ENCODE results near the gene COA3. TPM values are rescaled to one million over a fixed set of nuclear protein-coding genes. Genes with fewer than 3 reads are reported as not detected.

Gene COA3
- polyA plus RNA-seq, 3 donors: 155 to 187 (median 161) TPM

DNA sequence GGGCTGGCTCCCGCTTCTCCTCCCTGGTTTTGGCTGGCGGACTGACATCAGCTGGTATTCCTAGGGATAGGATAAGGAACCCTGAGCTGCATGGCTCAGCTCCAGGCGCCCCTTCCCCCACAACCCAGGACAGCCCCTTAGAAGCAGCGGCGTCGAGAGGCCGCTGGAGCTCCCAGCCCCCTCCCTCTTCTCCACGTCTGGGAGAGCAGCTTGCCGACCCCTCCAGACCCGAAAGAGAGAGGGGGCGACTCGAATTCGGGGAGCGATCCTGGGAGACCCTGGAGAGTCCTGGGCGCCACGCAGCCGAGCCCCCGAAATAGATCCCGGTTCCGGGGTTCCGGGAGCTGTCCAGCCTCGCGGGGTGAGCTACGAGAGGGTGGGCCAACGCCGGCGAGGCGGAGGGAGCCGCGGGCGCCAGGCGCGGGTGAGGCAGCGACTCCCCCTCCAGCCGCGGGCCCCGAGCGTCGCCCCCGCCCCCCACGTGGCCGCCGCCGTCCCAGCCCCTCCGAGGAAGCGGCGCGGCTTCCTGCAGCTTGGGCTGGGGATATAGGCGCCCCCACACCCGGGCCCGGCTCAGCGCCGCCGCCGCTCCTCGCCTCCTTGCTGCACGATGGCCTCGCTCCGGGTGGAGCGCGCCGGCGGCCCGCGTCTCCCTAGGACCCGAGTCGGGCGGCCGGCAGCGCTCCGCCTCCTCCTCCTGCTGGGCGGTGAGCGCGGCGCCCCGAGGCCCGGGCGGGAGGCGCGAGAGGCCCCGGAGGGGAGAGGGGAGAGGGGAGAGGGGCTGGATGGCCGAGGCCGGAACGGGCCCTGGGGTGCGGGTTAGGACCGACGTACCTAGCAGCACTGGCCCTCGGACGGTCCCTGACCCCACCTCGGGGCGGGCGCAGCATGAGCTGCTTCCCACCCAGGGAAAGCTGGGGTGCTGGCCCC is 37.6 kb downstream of the COA3 start, which contains the start of gene RAMP2:
Gene RAMP2, plus strand, starts transcription at position 576 of the 930 bp plus-strand sequence. Its CDS starts 35 bp downstream, at position 611.
- DNase-seq: no peak

DNA sequence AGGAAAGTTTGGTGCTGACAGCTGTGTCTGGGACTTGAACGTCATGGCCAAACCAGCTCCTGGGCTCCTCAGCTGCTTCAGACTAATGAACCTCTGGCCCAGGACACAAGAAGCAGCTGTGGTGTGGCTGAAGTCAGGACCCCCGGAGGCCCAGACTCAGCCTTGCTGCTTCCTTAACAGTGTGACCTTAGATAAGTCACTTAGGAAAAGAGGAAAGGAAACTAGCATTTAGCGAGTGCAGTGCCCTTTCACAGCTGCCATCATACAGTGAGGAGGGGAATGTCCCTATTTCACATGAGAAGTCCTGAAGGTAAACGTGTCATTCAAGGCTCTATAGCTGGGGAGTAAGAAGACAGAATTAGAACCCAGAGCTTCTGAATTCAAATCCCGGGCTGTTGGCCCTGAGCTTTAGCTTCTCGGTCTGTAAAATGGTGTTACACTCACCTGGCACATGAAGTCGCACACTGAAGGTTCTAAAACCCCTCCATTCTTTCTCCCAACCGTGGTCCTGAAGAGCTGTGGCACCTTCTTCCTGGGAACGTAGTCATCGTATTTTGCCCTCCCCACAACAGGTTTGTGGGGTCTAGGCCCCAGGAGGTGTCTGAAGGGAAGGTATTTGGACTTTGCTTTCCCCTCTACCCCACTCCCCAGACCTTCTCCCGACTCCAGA is 38.4 kb downstream of the COA3 start:
- no peak for DNase-seq

DNA sequence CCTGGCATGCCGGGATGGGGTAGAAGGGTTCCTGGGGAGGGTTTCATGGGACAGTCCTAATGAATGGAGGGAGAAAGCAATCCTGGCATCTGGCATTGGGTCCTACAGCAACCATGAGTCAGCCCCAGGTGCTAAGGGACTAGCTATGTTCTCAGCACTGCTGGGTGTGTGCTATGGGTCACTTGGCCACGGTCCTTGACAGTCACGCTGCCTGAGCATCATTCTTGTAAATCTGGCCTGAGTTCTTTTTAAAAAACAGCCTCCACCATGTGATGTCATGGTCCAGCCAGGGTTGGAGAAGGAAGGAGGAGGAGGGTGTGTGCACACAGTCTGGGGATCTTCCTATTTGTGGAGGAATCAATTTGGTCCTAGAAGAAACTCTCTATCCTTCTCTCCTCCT is 43.7 kb downstream of the COA3 start:
- DNase-seq: no peak

DNA sequence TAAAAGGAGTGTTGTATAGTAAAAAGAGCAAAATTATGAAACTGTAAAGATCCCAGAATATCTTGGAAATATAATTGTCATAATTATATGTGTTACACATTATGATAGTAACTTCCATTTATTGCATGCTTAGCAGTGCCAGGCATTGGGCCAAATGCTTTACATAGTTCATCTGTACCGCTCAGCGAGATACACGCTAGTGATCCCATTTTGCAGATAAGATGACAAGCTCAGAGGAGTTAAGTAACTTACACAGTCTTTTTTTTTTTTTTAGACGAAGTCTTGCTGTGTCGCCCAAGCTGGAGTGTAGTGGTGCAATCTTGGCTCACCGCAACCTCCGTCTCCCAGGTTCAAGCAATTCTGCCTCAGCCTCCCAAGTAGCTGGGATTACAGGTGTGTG is 46.9 kb downstream of the COA3 start:
- no peak for DNase-seq

DNA sequence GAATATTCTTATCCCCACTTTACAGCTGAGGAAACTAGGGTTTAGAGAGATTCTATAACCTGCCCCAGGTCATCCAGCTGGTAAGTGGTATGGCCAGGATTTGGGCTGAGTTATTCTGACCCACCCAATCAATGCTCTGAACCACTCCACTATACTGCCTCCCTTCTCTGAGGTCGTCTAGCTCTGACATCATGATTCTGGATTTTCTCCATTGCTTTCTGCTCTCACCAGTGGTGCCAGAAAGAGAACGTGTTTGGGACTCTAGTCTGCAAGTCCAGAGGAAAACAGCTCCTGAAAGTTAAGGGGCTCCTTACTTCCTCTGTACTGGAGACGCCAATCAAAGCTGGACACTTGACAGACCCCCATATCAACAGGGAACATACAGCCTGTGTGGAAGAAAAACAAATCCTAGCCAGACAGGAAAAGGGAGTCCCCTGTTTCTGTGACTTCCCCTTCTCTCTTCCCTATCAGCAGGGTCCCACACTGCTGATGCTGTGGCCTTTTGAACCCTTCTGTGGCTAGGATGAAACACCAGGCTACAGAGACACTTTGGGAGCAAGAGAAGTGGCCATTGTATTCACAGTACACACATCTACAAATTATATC is 47.7 kb downstream of the COA3 start:
- no peak for DNase-seq

DNA sequence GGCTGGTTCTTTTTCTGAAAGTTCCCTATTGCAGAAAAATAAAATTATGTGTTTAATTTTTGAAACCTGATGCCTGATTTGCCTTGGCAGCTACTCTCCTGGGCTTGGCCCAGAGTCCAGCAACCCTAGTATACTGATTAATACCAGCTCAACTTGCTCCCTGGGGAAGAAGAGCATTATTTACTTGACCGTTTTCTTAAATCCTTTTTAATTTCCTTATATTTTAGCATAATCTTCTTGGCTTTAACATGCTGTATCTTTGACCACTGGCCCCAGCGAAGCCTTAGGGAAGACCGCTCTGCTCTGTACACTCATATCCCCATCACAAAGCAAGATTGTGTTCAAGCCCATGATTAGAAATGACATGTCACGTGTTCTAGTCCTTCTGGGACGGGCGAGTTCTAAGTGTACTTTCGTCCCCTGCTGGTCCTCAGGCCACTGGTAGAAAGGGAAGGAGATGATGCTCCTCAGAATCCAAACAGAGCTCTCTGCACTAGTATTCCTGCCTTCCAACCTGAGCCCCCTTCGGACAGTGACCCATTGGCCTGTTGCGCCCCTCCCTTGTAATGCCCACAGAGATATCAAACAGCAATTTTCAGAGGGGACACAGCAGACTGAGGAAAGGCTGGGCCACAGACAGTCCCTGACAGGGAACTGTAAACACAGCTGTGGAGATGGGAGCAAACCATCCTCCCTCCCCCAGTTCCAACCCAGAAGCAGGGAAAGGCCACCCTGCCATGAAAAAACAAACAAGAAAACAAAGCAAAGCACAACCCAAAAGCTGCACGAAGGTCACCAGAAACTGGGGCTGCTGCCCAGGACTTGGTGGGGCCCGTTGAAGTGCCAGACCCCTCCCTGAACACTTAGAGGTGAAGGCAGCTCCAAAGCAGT is 49.4 kb downstream of the COA3 start:
- DNase-seq: no peak

DNA sequence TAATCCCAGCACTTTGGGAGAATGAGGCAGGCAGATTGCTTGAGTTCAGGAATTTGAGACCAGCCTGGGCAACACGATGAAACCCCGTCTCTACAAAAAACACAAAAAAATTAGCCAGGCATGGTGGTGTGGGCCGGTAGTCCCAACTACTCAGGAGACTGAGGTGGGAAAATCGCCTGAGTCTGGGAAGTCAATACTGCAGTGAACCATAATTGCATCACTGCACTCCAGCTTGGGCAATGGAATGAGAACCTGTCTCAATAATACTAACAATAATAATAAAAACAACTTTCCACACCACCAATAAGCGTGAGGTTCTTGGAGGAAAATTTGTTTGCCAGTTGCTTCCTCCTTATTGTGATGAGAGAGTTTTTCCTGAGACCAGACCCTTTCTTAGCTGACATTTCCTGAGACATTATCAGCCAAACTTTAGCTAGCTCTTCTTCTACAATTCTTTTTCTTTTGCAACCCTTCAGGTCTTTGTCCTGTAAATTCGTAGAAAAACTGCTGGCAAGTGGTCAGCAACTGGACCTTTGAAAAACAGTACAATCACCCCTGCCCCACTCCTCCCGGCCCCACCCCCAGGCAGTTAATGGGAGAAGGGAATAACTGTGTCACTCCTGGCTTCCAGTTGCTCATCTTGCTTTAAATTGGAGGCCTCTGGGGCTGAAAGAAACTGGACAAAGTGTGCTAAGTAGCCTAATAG is 50.1 kb downstream of the COA3 start:
- DNase-seq: no peak

Other genes starting within 250 kb of the COA3 start
- 1 to 10 TPM; 5.3 to 6.2 (median 5.8) TPM for gene HSD17B1, start 245.8 kb downstream of the COA3 start, polyA plus RNA-seq (ENCODE audit: insufficient read length in 3 of 3)
- gene COASY, start 236.6 kb downstream of the COA3 start, polyA plus RNA-seq (ENCODE audit: insufficient read length in 3 of 3): 10 to 100 TPM; 62.1 to 66.7 (median 63.9) TPM
- 10 to 100 TPM; 35.1 to 38.2 (median 35.6) TPM for gene MLX, start 231.6 kb downstream of the COA3 start, polyA plus RNA-seq (ENCODE audit: insufficient read length in 3 of 3)
- 10 to 100 TPM; 18.4 to 23.7 (median 21.6) TPM for gene PSMC3IP, start 221.0 kb downstream of the COA3 start, polyA plus RNA-seq (ENCODE audit: insufficient read length in 3 of 3)
- 10 to 100 TPM; 40.4 to 64.2 (median 60.5) TPM for gene RETREG3, start 189.3 kb downstream of the COA3 start, polyA plus RNA-seq (ENCODE audit: insufficient read length in 3 of 3)
- gene TUBG1, start 189.0 kb downstream of the COA3 start, polyA plus RNA-seq (ENCODE audit: insufficient read length in 3 of 3): 10 to 100 TPM; 58.0 to 66.8 (median 60.2) TPM
- 10 to 100 TPM; 25.1 to 42.7 (median 38.7) TPM for gene TUBG2, start 139.4 kb downstream of the COA3 start, polyA plus RNA-seq (ENCODE audit: insufficient read length in 3 of 3)
- 10 to 100 TPM; 17.5 to 20.2 (median 19.9) TPM for gene PLEKHH3, start 121.7 kb downstream of the COA3 start, polyA plus RNA-seq (ENCODE audit: insufficient read length in 3 of 3)
- gene CCR10, start 116.9 kb downstream of the COA3 start, polyA plus RNA-seq (ENCODE audit: insufficient read length in 3 of 3): 1 to 10 TPM; 1.5 to 2.7 (median 2.2) TPM
- gene CNTNAP1, start 116.2 kb downstream of the COA3 start, polyA plus RNA-seq (ENCODE audit: insufficient read length in 3 of 3): 1 to 10 TPM; 8.7 to 9.5 (median 9.4) TPM
- gene EZH1, start 53.7 kb downstream of the COA3 start, polyA plus RNA-seq (ENCODE audit: insufficient read length in 3 of 3): 10 to 100 TPM; 37.8 to 69.6 (median 57.9) TPM
- gene RAMP2, start 37.5 kb downstream of the COA3 start, polyA plus RNA-seq (ENCODE audit: insufficient read length in 3 of 3): 100 to 1,000 TPM in 1 of 3 donors, 10 to 100 TPM in 2; 83.1 to 113 (median 87.2) TPM
- 10 to 100 TPM; 87.8 to 95.9 (median 90.9) TPM for gene VPS25, start 25.3 kb downstream of the COA3 start, polyA plus RNA-seq (ENCODE audit: insufficient read length in 3 of 3)
- gene WNK4, start 18.1 kb downstream of the COA3 start, polyA plus RNA-seq (ENCODE audit: insufficient read length in 3 of 3): 10 to 100 TPM in 1 of 3 donors, 1 to 10 TPM in 2; 9.1 to 13.8 (median 9.3) TPM
- 1 to 10 TPM; 1.3 to 3.9 (median 3.3) TPM for gene CNTD1, start 157 bp upstream of the COA3 start, polyA plus RNA-seq (ENCODE audit: insufficient read length in 3 of 3)
- 10 to 100 TPM; 64.9 to 82.2 (median 72.0) TPM for gene BECN1, start 25.6 kb upstream of the COA3 start, polyA plus RNA-seq (ENCODE audit: insufficient read length in 3 of 3)
- 10 to 100 TPM; 97.6 to 99.2 (median 98.5) TPM for gene PSME3, start 34.7 kb upstream of the COA3 start, polyA plus RNA-seq (ENCODE audit: insufficient read length in 3 of 3)
- 1 to 10 TPM; 1.1 to 2.2 (median 1.6) TPM for gene AOC2, start 45.9 kb upstream of the COA3 start, polyA plus RNA-seq (ENCODE audit: insufficient read length in 3 of 3)
- 1 to 10 TPM; 5.4 to 6.2 (median 5.5) TPM for gene AOC3, start 52.5 kb upstream of the COA3 start, polyA plus RNA-seq (ENCODE audit: insufficient read length in 3 of 3)
- gene G6PC1, start 102.1 kb upstream of the COA3 start, polyA plus RNA-seq (ENCODE audit: insufficient read length in 3 of 3): 1 to 10 TPM; 4.7 to 9.1 (median 8.6) TPM
- 10 to 100 TPM; 54.0 to 79.0 (median 77.8) TPM for gene AARSD1, start 165.8 kb upstream of the COA3 start, polyA plus RNA-seq (ENCODE audit: insufficient read length in 3 of 3)
- gene PTGES3L, start 181.4 kb upstream of the COA3 start, polyA plus RNA-seq (ENCODE audit: insufficient read length in 3 of 3): 1 to 10 TPM; 1.1 to 2.6 (median 2.3) TPM
- 10 to 100 TPM; 15.4 to 19.1 (median 16.2) TPM for gene RUNDC1, start 181.9 kb upstream of the COA3 start, polyA plus RNA-seq (ENCODE audit: insufficient read length in 3 of 3)
- gene RPL27, start 199.7 kb upstream of the COA3 start, polyA plus RNA-seq (ENCODE audit: insufficient read length in 3 of 3): 1,000 to 10,000 TPM; 1,225 to 1,560 (median 1,448) TPM
- 10 to 100 TPM; 10.3 to 13.4 (median 11.2) TPM for gene IFI35, start 208.1 kb upstream of the COA3 start, polyA plus RNA-seq (ENCODE audit: insufficient read length in 3 of 3)
- gene VAT1, start 223.7 kb upstream of the COA3 start, polyA plus RNA-seq (ENCODE audit: insufficient read length in 3 of 3): 100 to 1,000 TPM; 126 to 138 (median 131) TPM
- gene RND2, start 226.5 kb upstream of the COA3 start, polyA plus RNA-seq (ENCODE audit: insufficient read length in 3 of 3): 1 to 10 TPM; 3.7 to 4.2 (median 3.9) TPM

Data from renal pelvis (tissue), 4 donors.